DMS79 (cell line): ENCODE data around the gene CALY.

Experiments
- DNase-seq: peaks from one replicate; lab custom pipeline; 2025; lab: John Stamatoyannopoulos, UW

Gene CALY

GRCh38 chr10:133351408-133352318 is 15.0 kb upstream of the CALY start:
- no peak for DNase-seq

GRCh38 chr10:133350950-133351329 is 14.2 kb upstream of the CALY start:
- no peak for DNase-seq

DNA sequence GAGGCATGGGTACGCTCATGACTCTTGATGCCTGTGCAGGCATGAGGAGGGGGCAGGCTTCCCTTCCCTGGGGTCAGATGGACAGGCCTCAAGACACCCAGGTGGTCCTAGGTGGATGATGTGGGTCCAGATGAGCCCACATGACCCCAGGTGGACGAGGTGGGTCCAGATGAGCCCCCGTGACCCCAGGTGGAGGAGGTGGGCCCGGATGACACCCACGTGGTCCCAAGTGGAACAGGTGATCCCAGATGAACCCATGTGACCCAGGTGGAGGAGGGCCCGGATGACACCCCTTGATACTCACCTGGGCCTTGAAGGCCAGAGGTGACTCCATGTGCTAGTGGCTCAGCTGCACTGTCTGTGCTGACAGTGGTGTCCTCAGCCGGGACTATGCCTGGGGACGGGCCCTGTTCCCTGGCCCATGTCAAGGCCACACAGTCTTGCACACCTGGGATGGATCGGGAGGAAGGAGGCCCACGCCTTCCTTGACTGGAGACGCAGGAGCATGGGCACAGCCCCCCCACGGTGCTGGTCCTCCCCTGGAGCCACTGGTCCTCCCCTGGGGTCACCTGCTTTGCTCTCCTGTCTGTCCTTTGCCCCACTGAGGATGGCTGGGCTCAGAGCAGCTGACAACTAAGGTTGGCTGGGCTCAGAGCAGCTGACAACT is 13.7 kb upstream of the CALY start:
- DNase-seq, result no peak

DNA sequence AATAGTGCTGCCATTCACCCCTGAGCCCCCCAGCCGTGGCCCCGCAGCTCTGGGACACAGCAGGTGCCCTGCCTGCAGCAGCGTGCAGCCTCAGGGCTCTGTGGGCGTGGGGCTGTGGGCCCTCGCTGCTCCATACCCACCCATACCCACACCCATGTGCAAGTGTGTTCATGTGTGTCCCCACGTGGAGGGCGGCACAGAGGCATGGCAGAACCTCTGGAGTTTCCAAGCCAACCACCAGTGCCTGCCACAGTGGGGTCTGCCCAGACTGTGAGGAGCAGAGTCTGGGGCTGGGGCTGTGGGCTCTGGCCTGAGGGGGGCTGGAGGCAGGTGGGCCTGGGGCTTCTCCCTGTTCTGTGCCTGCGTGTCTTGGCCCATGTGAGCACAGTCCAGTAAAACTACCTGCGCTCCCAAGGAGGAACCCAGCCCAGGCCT is 12.9 kb upstream of the CALY start:
- DNase-seq, result no peak

DNA sequence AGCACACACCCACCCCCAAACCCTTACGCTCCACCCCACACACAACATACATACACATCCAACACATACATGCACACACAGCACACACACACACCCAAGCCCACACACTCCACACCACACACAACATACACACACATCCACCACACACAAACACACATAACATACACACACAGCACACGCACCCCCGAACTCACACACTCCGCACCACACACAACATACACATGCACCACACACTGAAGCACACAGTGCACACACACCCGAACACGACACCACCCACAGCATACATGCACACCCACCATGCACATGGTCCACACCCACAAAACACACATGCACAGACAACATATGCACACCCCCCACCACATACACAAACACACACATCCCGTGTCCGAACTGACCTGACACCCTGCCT is 12.5 kb upstream of the CALY start:
- no peak for DNase-seq

DNA sequence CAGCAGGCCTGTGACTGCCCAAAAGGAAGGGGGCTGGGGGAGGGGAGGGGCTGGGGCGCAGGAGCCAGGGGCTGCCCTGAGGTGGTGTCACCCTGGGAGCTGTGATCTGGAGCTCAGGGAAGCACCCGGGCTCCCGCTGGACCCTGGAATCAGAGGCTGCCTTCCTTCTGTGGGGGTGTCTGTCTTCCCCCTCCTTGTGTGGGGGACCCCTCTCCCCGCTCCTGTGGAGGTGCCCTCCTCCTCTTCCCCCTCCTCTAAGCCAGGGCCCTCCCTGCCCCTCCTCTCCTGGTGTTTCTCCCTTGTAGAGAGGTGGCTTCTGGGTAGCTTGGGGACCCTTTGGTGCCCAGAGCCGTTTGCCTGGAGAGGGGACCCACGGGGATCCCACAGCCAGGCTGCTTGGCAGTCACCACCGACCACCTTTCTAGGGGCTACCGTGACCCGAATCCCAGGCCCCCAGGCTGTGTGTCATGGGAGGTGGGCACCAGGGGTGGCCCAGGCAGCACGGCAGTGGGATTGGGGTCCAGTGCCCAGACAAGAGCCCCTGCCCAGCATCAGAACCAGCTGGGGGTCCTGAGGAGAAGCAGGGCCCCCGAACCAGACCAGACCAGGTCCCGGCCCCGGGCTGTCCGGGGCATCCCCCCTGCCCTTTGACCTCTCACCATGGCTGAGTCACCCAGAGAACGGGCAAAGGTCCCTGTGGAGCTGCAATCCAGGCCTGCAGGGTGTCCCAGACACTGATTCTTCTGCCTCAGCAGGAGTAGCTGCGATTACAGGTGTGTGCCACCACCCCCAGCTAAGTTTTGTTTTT is 11.2 kb upstream of the CALY start:
- no peak for DNase-seq

DNA sequence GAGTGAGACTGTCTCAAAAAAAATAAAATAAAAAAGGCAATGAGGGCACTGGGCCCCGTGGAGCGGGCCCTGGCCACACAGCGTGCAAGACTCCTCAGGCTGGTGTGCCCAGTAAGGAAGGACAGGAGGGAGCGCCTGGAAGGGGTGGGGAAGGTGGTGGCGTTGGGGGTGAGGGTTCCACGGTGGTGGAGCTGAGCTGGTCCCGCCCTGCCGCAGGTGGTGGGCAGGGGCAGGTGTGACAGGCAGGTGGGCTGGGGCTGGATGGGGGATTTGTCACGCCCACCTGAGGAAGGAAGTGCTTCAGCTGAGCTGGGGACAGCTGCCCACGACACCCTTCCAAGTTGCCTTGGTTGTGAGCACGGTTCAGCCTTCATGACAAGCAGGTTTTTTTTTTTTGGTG is 9.7 kb upstream of the CALY start:
- no peak for DNase-seq

- DNase-seq, result no peak
These were observed 7.5 kb upstream of the CALY start for GRCh38 chr10:133344236-133344635.

DNA sequence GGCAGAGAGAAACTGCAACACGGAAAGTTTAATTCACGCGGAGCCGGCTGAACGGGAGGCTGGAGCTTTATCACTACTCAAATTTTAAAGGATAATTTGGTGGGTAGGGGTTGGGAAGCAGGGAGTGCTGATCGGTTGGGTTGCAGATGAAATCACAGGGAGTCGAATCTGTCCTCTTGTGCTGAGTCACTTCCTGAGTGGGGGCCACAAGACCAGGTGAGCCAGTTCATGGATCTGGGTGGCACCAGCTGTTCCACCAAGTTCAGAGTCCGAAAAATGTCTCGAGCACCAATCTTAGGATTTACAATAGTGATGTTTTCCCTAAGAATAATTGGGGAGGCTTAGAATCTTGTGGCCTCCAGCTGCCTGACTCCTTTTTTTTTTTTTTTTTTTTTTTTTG is 6.9 kb upstream of the CALY start:
- no peak for DNase-seq

- DNase-seq, result no peak
These were observed 6.2 kb upstream of the CALY start for GRCh38 chr10:133342942-133343341.

GRCh38 chr10:133341983-133342382 is 5.3 kb upstream of the CALY start:
- no peak for DNase-seq

DNA sequence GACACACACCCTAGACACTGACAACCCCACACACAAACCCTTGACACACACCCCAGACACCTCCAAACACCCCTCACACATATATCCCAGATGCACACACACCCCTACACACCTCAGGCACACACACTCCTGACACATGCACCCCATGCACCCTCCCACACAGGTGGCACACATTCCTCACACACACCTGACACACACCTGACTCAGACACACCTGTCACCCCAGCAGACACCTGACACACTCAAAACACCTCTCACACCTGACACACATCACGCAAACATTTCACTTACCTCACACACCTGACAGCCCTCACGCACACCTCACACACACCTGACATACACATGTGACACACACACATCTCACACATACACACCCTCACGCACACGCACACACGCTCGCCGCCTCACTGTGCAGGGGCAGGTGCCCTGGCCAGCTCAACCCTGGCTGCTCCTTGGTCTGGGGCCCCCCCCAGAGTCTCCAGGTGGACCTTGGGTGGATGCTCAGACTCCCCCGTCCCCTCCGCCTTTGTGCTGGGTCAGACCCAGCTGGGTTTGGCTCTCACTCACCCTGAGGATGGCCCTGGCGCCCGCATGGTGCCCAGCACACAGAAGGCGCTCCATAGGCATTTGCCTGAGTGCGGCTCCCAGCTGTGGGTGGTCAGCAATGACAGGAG is 3.1 kb upstream of the CALY start:
- no peak for DNase-seq

GRCh38 chr10:133338080-133339071 is 1.7 kb upstream of the CALY start:
- DNase-seq, result no peak

DNA sequence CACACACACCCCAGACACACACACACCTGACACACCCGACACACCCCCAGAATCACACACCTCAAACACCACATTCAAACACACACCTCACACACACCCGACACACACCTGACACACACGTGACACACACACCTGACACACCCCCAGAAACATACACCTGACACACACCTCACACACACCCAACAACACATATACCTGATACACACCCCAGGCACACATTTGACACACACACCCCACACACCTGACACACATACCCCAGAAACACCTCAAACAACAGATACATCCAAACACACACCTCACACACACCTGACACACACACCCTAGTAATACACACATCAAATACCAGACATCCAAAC is 652 bp upstream of the CALY start:
- no peak for DNase-seq

- no peak for DNase-seq
These were observed 549 bp downstream of the CALY start for GRCh38 chr10:133336118-133336576.

DNA sequence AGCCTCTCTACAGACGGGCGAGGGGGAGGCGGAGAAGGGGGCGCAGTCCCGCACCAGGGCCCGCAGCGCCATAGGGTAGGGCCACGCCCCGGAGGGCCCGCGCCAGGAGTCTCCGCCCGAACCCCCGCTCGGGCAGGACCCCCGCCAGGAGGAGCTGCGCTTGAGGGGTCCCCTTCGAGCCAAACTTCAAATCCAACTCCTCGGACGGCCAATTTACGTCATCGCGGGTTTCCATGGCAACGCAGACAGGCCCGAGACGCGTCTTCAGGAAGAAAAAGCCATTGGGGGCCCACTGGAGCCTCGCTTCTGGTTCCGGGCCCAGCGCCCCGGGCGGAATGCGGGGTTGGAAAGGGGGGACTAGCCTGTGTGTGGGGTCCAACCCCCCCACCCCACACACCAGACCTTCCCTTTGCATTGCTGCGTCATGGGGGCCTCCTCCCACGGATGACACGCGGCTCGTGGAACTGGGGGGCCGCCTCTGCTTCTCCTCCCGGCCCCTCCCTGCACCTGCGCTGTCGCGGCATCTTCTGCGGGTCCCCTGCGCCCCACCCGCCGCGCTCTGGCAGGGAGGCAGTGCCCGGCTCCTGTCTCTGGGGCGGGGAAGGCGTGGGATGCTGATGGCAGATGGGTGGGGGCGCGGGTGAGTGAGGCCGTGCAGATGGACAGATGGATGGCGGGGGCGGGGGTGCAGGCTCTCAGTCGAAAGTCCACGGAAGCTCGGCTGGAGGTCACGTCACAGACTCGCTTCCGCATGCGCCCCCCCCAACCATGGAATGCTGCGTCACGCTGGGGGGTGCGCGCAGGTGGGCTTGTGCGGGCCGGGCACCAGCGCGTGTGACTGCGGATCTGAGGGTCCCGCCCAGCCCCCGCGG is 1.2 kb downstream of the CALY start:
- no peak for DNase-seq

GRCh38 chr10:133334503-133335245 is 2.0 kb downstream of the CALY start:
- no peak for DNase-seq

DNA sequence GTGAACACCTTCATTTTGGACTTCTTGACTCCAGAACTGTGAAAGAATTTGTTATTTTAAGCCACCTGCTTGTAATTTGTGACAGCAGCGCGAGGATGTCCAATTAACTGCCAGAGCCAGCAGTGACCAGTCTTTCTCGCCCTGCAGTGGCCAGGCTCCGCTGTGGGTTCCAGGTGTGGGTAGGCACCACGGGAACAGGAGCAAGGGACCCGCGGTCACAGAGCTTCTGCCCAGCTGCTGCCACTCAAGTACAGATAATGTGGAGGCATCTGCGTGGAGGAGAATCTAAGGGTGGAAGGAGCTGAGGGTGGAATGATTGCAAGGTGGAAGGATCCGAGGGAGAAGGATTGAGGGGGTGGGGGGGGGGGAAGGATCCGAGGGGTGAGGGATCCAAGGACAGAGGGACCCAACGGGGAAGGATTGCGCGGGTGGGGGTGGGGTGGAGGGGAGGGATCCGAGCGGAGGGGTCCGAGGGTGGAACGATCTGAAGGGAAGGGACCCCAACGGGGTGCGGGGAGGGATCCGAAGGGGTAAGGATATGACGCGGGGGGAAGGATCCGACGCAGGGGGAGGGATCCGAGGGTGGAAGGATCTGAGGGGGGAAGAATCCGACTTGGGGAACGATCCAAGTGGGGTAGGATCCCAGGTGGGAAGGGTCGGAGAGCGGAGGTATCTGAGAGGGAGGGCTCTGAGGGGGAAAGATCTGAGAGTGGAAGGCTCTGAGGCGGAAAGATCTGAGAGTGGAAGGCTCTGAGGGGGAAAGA is 3.6 kb downstream of the CALY start:
- DNase-seq, result no peak
